HT-29 (cell line): ENCODE data around the gene SNTA1. TPM values are rescaled to one million over a fixed set of nuclear protein-coding genes. Genes with fewer than 3 reads are reported as not detected.
A peak's percentile ranks its signal among the peaks of the same experiment; 100 is the strongest.
"Not testable (repeated sequence)": the region's sequence is repeated elsewhere in the genome, so short reads cannot be mapped to it uniquely, and the experiment has no call there.

Experiments
- DNase-seq: peaks from one replicate; pipeline ENCODE4 v3.0.0-alpha.2; 2015; ENCODE audit warnings: low spot score
- total RNA-seq: library from RNA; depleted of rRNA; stranded (reverse); fragments of >200 nt; shearing (Covaris generic); gene quantifications from 2 replicates; pipeline ENCODE4 v1.2.3, GENCODE V29; 2014

SNTA1 gene
- total RNA-seq, 1 experiment from 2014 or later: 1.2 TPM

GRCh38 chr20:33465481-33466302 is 22.1 kb upstream of the SNTA1 start:
- DNase-seq: peak; percentile 77

GRCh38 chr20:33464759-33465158 is 21.2 kb upstream of the SNTA1 start:
- DNase-seq: not testable (repeated sequence)

GRCh38 chr20:33463332-33464101 is 20.0 kb upstream of the SNTA1 start:
- DNase-seq: no peak

- DNase-seq: no peak
Measured at GRCh38 chr20:33460711-33461110, 17.1 kb upstream of the SNTA1 start.

- no peak for DNase-seq
Measured at GRCh38 chr20:33459599-33459998, 16.0 kb upstream of the SNTA1 start.

- peak; percentile 95 for DNase-seq
Measured at GRCh38 chr20:33456916-33457642, 13.5 kb upstream of the SNTA1 start.

GRCh38 chr20:33450867-33451266 is 7.3 kb upstream of the SNTA1 start:
- peak; percentile 38 for DNase-seq

GRCh38 chr20:33445881-33446625 is 2.5 kb upstream of the SNTA1 start:
- no peak for DNase-seq

- peak; percentile 56 for DNase-seq
Measured at GRCh38 chr20:33444797-33445560, 1.4 kb upstream of the SNTA1 start.

- DNase-seq: no peak
Measured at GRCh38 chr20:33443006-33443511, 504 bp downstream of the SNTA1 start.

- no peak for DNase-seq
Measured at GRCh38 chr20:33442136-33443005, 1.2 kb downstream of the SNTA1 start.

- DNase-seq: no peak
Measured at GRCh38 chr20:33441142-33441955, 2.2 kb downstream of the SNTA1 start.

GRCh38 chr20:33440562-33440961 is 3.0 kb downstream of the SNTA1 start:
- DNase-seq: not testable (repeated sequence)

- no peak for DNase-seq
Measured at GRCh38 chr20:33438481-33438880, 5.1 kb downstream of the SNTA1 start.

GRCh38 chr20:33437141-33437911 is 6.2 kb downstream of the SNTA1 start:
- no peak for DNase-seq

- DNase-seq: no peak
Measured at GRCh38 chr20:33434434-33434833, 9.1 kb downstream of the SNTA1 start.

GRCh38 chr20:33433465-33434234 is 9.9 kb downstream of the SNTA1 start:
- DNase-seq: no peak
